AG08395 (cell line): ENCODE results near the gene CAMK2B.
A peak's percentile ranks its signal among the peaks of the same experiment; 100 is the strongest.
"Not testable (repeated sequence)": the region's sequence is repeated elsewhere in the genome, so short reads cannot be mapped to it uniquely, and the experiment has no call there.

ENCODE experiments used
- DNase-seq: peaks from one replicate; pipeline ENCODE4 v3.0.0; 2012; ENCODE audit warnings: mixed read lengths, low spot score

CAMK2B gene

GRCh38 chr7:44189286-44189992 lies 136.0 kb downstream of the CAMK2B start, which contains the start of gene GCK:
Gene GCK, minus strand, starts transcription at chr7:44189439. Its CDS starts 486 bp downstream, at chr7:44188953.
- DNase-seq, result no peak

GRCh38 chr7:44188480-44189225 lies 136.7 kb downstream of the CAMK2B start:
- DNase-seq, result no peak

GRCh38 chr7:44187636-44188416 lies 137.6 kb downstream of the CAMK2B start:
- no peak for DNase-seq

- DNase-seq, result no peak
These were observed 138.7 kb downstream of the CAMK2B start for GRCh38 chr7:44186736-44187135.

- DNase-seq, result no peak
These were observed 139.7 kb downstream of the CAMK2B start for GRCh38 chr7:44185729-44186128.

- no peak for DNase-seq
These were observed 140.4 kb downstream of the CAMK2B start for GRCh38 chr7:44184873-44185446.

- DNase-seq, result peak; percentile 93
These were observed 141.1 kb downstream of the CAMK2B start for GRCh38 chr7:44184206-44184872.

- DNase-seq, result no peak
These were observed 142.0 kb downstream of the CAMK2B start for GRCh38 chr7:44183386-44183785.

GRCh38 chr7:44182827-44183226 lies 142.6 kb downstream of the CAMK2B start:
- no peak for DNase-seq

GRCh38 chr7:44180631-44181030 lies 144.8 kb downstream of the CAMK2B start:
- DNase-seq, result no peak

GRCh38 chr7:44177570-44178131 lies 147.7 kb downstream of the CAMK2B start:
- DNase-seq, result peak; percentile 43

- DNase-seq, result no peak
These were observed 148.9 kb downstream of the CAMK2B start for GRCh38 chr7:44176486-44176885.

GRCh38 chr7:44175730-44176129 lies 149.7 kb downstream of the CAMK2B start:
- DNase-seq, result no peak

- DNase-seq, result not testable (repeated sequence)
These were observed 150.8 kb downstream of the CAMK2B start for GRCh38 chr7:44174694-44174948.

GRCh38 chr7:44173911-44174693 lies 151.3 kb downstream of the CAMK2B start:
- DNase-seq, result no peak

- DNase-seq, result no peak
These were observed 152.5 kb downstream of the CAMK2B start for GRCh38 chr7:44172803-44173424.

- no peak for DNase-seq
These were observed 153.0 kb downstream of the CAMK2B start for GRCh38 chr7:44172352-44172751.

GRCh38 chr7:44171901-44172300 lies 153.5 kb downstream of the CAMK2B start:
- DNase-seq, result not testable (repeated sequence)

- no peak for DNase-seq
These were observed 157.5 kb downstream of the CAMK2B start for GRCh38 chr7:44167920-44168319.
